Non-pigmented ciliary epithelial cell (primary cell): ENCODE measurements around the gene CDH11.
A peak's percentile ranks its signal among the peaks of the same experiment; 100 is the strongest.

Source experiments
- DNase-seq: peaks from one replicate; pipeline ENCODE4 v3.0.0-alpha.2; 2010; ENCODE audit warnings: low read depth

Gene CDH11

DNA sequence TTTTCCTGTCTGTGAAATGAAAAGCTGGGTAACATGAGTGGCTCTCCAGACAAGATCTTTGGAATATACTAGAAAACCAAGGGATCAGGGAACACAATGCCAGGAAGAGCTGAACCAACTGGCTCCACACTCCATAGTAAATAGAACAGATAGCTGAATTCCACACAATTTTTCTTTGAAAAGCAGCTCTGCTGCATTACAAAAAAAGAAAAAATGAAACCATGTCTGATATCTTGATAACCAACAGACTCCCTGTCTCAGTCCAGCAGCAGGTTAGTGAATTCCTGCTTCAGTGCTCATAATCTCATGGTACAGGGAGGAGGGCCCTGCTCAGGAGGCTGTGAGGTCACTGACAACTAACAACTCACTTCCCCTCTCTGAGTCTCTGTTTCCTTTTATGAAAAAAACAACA lies 97.1 kb downstream of the CDH11 start:
- peak; percentile 55 for DNase-seq

DNA sequence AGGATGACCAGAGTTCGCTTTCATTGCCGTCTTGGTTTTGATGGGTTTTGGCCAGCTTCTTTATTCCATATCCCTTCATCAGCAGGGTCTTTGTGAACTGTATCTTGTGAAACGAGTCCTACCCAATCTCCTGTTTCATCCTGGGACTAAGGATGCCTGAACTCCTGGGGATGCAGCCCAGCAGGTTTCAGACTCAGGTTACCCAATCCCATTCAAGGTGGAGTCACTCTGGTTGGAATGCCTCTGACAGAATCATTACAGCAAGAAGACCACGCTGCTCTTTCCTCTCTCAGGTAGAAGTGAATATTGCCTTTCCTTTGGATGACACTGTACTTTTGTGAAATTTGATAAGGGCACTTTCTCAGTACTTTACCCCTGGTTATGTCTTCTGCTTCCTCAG lies 98.1 kb downstream of the CDH11 start:
- DNase-seq, result no peak

DNA sequence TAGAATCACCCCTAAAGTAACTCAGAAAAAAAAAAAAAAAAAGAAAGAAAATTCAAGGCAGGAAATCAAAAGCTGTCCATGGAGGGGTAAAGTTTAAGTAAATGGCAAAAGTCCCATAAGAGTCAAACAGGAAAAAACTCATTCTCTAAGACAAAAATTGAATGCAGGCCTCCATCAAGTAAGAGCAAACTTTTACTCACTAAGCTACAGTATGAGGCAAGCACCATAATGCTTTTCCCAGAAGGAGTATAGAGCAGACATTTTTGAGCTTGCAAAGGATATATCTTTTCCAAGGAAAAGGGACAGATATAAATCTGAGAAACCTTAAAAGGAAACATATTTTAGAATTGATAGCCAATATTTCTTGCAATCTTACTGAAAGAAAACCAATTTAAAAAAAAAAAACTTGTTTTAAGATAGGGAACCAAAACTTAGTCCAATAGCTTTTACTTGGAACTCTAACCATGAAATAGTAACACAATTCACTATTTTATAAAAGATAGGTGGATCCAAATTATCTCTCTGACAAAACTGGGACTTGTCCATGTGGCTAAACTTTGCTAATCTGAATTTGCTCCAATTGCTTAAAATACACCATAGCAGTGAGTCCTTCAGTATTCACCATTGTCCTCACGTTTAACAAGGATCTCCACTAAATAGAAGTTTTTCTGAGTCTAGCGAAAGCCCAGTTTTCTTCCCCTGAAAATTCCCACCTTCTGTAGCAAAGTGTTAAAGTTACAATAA lies 99.8 kb downstream of the CDH11 start:
- DNase-seq, result no peak

DNA sequence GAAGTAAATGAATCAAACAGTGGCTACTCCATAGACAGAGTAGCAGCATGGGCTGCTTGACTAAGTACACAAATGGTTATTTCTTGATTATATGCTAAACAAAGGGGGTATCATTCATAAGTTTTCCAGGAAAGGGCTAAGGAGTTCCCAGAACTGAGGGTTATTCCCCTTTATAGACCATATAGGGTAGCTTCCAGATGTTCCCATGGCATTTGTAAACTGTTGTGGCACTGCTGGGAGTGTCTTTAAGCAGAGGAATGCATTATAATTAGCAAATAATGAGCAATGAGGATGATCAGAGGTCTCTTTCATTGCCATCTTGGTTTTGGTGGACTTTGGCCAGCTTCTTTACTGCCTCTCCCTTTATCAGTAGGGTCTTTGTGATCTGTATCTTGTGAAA lies 105.1 kb downstream of the CDH11 start:
- no peak for DNase-seq

DNA sequence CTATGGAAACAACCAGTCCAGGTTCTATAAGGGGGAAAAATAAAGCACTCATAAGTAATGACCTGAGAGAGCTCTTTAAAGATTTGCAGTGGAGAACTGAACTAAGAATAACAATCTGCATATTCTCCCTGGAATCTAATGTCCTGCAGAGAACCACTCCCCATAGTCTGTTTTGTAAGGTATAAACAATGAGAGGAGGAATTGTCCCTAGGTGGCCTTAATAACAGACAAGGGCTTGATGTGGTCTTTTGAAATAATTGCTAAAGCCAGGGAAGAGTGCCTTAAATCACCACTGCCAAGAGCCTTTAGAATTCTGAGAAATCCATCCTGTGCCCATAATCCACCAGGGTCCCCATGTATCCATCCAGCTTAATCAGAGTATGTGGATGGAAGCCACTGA lies 106.3 kb downstream of the CDH11 start:
- DNase-seq, result no peak

DNA sequence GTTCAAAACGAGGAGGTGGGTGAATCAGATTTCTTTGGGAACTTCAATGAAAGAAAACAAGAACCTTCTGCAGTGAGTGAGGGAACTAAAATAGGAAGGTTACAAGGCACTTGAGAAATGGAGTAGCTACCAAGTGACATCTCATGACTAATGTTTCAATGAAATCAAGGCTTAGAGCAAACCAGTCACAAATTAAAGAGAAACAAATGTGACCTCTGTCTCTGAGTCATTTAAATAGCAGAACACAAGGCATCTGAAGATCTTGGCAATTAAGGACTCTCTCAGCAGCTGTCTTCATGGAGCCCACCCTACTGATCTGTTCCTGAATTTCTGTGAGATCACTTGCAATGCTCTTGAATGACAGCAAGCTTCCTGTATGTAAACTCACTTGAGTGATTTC lies 109.5 kb downstream of the CDH11 start:
- peak; percentile 34 for DNase-seq

DNA sequence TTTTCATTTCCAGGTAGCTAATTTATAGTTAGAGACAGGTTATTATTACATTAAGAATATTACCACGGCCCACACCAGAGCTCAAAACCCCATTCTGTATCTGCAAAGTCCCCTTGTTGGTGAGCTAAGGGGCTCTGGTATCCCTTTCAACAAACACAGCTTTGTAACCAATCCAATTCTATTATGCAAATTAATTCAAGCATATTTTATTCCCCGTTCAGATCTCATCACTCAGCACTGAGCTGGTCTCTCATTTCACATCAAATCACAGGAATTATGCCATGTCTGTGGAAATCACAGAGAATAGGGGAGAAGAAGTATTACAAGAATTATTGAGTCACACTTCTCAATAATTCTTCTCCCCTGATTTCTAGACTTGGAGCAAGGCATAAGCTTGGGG lies 111.7 kb downstream of the CDH11 start:
- no peak for DNase-seq

DNA sequence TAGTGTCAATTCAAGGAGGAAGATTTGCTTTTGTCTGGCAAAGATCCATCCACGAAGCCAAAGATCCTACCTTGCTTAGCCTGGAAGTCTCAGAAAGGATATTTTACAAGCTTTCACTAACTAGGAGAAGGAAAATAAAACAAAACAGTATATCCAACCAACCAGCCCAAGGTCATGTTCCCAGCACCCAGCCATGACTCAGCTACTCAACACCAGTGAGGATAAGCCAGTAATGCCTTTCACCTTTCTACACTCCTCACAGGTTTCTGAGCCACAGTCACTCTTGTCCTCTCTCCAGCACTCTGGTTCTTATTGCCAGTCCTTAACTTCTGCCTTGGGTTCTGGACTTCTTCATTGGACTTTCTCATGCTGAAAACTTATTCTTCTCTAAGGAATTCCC lies 116.2 kb downstream of the CDH11 start:
- no peak for DNase-seq

DNA sequence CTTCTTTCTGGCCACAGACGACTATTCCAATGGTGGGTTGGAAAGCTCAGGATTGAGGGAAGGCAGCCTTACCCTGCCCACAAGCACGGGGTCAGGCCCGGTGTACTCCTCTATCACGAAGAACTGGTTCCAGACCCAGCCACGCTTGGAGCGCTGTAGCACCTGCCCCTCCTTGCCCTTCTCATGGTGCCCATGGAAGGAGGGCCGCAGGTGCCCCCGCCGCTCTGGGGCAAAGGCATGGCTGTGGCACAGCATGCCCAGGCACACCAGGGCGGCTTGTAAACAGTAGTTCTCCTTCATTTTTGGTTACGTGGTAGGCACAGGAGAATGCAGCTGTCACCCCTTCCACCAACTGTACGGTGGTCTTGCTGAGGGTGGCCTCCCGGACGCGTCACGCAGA lies 117.3 kb downstream of the CDH11 start:
- DNase-seq, result no peak

DNA sequence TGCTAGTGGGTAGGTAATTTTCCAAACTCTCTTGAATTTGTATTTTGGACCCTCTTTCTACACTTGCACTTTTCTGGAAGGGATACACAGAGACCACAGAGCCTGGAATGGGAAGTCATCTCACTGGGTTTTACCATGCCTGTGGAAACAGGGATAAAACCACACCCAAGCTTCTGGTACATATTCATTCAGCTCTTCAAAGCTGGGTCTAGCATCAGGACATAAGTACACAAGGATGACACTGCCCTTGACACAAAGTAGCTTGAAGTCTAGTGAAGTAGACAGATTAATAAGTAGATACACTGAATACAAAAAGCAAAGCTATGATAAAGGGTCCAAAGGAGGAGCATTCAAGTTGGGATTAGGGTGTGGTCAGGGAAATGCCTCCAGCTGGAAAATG lies 118.2 kb downstream of the CDH11 start:
- no peak for DNase-seq

DNA sequence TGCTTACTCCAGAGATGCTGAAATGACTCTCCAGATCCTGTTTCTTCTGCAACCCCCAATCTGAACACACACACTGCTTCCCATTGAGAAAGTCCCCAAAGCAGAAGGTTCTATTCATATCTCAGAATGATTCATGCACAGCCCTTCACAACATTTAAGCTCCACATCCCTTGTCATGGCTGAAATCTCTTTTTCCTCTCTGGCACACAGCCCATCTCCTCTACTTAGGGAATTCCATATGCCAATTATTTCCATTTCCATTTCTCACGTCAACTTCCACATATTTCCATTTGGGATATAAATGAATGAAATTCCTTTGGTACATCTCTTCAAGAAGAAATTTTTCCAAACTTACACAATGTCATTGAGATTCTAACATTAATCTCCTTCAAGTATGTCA lies 119.6 kb downstream of the CDH11 start:
- DNase-seq, result peak; percentile 71

DNA sequence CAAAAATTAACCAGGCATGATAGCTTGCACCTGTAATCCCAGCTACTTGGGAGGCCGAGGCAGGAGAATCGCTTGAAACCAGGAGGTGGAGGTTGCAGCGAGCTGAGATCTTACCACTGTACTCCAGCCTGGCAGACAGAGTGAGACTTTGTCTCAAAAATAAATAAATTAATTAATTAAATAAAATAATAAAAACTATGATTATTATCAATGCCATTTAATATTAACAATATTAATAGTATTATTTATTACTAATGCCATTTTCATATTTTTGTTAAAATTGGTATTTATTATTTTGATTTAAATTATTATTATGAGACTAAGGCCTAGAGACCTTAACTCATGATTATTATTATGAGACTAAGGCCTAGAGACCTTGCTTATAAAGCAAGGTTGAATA lies 121.2 kb downstream of the CDH11 start:
- no peak for DNase-seq

DNA sequence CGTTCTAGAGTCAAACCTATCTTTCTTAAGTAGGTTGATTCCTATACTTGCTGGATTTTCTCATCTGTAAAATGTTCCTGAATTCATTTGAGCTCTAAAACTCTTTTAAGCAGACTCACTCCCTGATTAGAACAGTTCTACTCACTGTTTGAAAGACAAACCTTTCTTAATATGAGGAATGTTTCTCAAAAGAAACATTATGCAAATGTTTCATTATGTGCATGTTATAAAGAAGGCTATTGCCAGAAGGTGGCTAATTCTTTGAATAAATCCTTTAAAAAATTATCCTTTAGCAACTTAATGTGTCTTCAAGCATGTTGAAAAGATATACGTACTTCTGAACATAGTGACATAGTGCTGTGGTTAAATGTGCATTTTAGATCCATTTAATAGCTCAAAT lies 124.1 kb downstream of the CDH11 start:
- DNase-seq, result no peak

DNA sequence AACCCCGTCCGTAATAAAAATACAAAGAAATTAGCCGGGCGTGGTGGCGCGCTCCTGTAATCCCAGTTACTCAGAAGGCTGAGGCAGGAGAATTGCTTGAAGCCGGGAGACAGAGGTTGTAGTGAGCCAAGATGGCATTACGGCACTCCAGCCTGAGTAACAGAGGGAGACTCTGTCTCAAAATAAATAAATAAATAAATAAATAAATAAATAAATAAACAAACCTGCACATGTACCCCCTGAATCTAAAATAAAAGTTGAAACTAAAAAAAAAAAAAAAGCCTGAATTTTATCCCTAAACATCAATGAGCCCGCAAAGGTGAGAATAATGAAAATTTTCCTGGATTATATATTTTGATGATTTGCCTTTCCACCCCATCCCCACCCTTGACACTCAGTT lies 124.7 kb downstream of the CDH11 start:
- DNase-seq, result no peak

DNA sequence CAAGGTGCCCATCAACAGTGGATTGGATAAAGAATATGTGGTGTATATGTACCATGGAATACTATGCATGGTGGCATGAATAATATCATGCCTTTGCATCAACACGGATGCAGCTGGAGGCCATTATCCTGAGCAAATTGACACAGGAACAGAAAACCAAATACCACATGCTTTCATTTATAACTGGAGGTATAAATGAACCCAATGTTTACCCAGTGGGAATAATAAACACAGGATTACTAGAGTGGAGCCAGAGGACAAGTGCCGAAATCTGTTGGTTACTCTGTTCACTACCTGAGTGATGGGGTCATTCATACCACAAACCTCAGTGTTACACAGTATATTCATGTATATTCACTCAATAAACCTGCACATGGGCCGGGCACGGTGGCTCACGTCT lies 125.2 kb downstream of the CDH11 start:
- DNase-seq, result no peak

DNA sequence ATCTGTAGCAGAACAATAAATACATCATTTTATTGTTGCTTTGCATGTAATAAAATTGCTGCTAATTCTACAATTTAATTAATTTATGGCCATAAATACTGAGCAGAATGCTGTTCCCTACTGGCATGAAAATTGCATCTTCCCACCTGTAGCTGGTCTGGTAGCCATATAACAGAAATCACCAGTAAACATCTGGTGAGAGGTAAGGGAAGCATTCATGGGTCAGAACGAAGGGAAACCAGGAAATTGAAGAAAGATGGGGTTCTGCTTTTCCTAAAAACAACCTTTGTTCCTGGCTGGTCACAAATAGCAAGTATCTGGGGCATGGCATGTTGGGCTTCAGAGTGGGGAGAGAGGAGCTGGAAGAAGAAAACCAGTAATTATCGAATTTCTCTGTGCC lies 128.4 kb downstream of the CDH11 start:
- no peak for DNase-seq

DNA sequence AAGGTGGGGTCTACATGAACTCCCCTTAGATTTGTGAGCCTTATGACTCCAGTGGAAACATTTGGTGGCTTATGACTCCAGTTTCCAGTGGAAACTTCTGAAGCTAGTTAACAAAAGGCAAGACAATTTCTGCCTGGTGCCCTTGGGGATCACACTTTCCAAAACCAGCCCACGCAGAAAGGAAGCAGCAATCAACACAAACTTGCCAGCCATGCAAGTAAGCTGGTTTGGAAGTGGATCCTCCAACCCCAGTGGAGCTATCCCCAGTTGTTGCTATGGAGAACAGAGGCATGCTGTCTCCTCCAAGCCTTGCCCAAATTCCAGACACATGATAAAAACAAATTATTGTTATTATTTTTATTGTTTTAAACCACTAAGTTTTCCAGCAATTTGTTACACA lies 130.9 kb downstream of the CDH11 start:
- DNase-seq, result no peak

DNA sequence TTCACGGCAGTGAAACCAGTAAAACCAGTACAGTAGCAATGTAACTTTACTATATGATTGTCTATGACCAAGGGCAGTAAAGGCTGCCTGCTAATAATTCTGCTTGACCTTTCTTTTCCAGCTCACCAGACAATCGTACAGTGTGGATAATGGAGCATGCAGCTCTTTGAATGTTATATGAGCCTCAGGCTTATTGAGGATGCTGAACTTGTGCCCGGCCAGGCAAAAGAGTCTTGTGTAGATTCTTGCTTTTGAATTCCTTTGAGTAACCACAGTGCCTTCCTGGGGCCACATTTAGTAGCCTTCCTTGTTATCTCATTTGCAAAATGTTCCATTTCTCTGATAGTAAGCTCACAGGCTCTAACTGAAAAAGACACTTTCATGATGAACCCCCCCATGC lies 131.8 kb downstream of the CDH11 start:
- no peak for DNase-seq

DNA sequence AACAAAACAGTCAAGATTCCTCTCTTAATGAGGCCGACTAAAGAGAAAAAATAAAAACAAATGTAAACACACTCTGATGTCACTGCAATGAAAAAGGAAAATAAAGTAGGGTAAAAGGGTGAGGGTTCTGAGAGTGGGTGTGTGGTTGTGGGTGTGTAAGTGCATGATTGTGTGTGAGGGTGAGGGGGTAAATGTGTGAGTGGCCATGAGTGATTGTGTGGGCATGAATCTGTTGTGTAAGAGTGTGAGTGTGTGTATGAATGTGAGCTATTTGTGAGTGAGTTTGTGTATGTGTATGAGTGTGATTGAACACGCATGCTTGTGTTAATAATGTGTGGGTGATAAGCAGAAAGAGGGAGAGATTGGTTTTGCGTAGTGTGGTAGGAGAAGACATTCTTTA lies 132.8 kb downstream of the CDH11 start:
- no peak for DNase-seq

DNA sequence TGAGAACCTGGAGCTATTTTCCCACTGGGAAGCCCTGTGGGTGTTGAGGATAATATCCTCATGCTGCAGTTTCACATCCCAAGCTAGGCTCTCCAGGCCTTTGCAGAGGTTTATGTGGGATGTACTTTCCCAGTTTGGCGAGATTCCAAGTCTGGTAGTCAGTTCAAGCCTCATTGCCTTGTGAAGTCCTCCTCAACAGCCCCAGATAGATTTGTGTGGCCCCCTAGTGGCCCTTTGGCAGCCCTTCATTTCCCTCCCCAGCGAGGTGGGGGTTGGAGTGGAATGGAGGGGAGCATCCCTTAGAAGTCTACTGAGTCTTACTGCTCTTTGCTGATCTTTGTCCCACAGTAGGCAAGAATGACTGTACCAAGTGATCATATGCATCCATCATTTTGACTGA lies 137.9 kb downstream of the CDH11 start:
- peak; percentile 73 for DNase-seq

DNA sequence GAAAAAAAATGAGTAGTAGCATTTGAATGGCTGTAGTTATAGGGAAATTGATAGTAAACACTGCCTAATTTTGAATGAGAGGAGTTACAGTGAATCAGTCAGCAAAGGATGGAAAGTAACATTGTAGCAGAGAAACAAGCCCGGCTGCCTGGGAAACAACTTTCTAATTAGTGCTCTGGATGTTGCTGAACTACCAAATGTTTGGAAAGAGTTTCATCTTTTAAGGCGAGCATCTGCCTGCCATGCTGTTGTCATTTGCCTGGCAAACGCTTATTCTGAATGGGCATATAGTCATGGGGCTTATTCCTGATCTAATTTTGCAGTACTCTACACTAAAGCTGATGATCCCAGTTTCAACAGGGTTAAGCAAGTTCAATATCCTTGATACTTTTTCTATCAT lies 138.6 kb downstream of the CDH11 start:
- no peak for DNase-seq

DNA sequence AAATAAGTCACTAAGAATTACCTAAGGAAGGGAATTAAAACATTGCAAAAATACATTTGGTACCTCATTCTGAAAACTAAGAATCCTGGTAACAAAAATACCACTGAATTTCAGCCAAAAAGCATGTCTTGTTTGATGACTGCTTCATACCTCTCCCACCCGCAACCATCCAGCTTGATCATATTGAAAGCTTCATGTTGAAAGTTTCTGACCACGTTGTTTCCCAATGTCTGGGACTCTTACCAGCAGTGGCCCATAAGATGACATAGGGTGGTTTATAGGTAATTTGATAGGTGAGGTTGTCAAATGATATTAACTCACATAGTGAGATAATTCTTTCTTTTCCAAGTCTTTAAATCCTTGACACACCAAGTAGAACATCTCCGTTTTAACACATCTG lies 139.3 kb downstream of the CDH11 start:
- no peak for DNase-seq

DNA sequence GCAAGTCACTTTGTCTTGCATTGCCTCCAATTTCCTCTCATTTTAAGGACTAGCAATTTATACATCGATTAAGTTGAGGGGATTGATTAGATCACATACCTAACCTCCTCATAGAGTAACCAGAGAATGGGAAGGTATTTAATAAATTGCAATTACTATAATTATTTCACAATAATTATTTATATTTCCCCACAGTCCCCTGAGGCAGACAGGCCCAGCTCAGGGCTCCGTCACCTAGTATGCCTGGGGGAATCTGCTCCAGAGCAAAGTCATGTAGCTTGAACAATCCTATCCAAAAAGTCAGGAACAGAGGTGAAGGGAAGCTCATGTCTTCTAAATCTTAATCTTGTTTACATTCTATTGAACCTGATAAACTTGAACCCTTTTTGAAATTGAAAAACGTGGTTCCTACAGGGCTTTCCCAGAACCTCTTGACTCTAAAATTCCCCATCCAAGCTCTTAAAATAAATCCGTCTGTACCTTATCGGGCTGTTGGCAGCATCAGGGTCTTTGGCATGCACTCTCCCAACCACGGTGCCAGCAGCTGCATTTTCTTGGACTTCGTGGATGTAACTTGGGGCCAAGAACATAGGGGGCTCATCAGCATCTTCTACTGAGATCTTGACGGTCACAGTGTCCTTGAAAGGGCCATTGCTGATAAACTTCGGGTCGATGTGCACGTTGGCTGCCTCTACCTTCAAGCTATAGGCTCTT lies 140.1 kb downstream of the CDH11 start:
- DNase-seq, result no peak
